Measurements from ENCODE around the gene AKAP13. TPM values are rescaled to one million over a fixed set of nuclear protein-coding genes. Genes with fewer than 3 reads are reported as not detected.

The AKAP13 gene
- total and polyA plus RNA-seq, 2 of the 8 experiments (the other 6 are each of a cell fraction or from before 2014, with no cell fraction given), result 14.0 to 46.2 TPM

GRCh38 chr15:85497172-85497569 lies 116.8 kb downstream of the AKAP13 start:
- TF ChIP-seq EGR1 (IDR thresholded peaks at IDR 0.05; ENCODE audit: borderline replicate concordance, low read depth, low read length) (no peak), YY1 (IDR thresholded peaks at IDR 0.05; ENCODE audit: low read depth, low read length) (no peak), USF2 (IDR thresholded peaks at IDR 0.05; ENCODE audit: low read length) (no peak), HDAC2 (IDR thresholded peaks at IDR 0.05; ENCODE audit: borderline replicate concordance in 1 of 2, low read depth in 2 of 2, low read length in 2 of 2) (no peak), CREB1 (IDR thresholded peaks at IDR 0.05) (no peak), SIN3A (conservative IDR thresholded peaks at IDR 0.05 in 1 of 2, IDR thresholded peaks at IDR 0.05 in 1 of 2; ENCODE audit: low read depth in 1 of 2, low read length in 2 of 2) (no peak)
- Histone ChIP-seq H3K14ac (ENCODE audit: insufficient read length) (no peak overlapping the region), H4K5ac (ENCODE audit: insufficient read length, low read depth, low read length) (no peak overlapping the region), H3K23me2 (ENCODE audit: low read depth, low read length) (no peaks in the 10 kb centered on the region), H2BK5ac (ENCODE audit: low read depth, low read length) (no peak overlapping the region), H2AK5ac (ENCODE audit: low read depth, low read length) (no peak overlapping the region), H2BK120ac (replicated peaks; ENCODE audit: low read depth, low read length) (no peak overlapping the region), H2BK12ac (ENCODE audit: low read depth, low read length) (no peak overlapping the region), H3K27me3 (replicated peaks in 1 of 4; ENCODE audit: control insufficient read depth in 3 of 4, extremely low read depth in 1 of 4, insufficient read depth in 3 of 4, low read length in 3 of 4) (no peaks in the 10 kb centered on the region), H2BK20ac (ENCODE audit: low read length) (no peak overlapping the region), H3K4me2 (ENCODE audit: insufficient read depth in 1 of 2, low read depth in 2 of 2, low read length in 2 of 2) (no peak overlapping the region), H3K36me3 (ENCODE audit: control insufficient read depth in 2 of 4, insufficient read depth in 4 of 4, low read length in 3 of 4) (no peaks in the 10 kb centered on the region), H3K9ac (replicated peaks in 1 of 4; ENCODE audit: extremely low read depth in 1 of 4, low read depth in 3 of 4, low read length in 3 of 4) (no peak overlapping the region), H4K20me1 (replicated peaks in 1 of 2; ENCODE audit: control insufficient read depth in 1 of 2, insufficient read depth in 2 of 2, low read length in 2 of 2) (peaks cover 2 to 3% of the 10 kb centered on the region in 2 experiments), H3K79me1 (ENCODE audit: low read depth, low read length) (peaks cover 5% of the 10 kb centered on the region; the same call in 1 of the 2 replicates), H3K56ac (replicated peaks; ENCODE audit: insufficient read length, low read depth, low read length) (no peak overlapping the region), H3K4me3 (ENCODE audit: extremely low read depth in 1 of 4, insufficient read depth in 2 of 4, low read depth in 3 of 4, low read length in 4 of 4) (no peak overlapping the region), H3K27ac (ENCODE audit: low read depth, low read length) (no peak overlapping the region), H2AFZ (ENCODE audit: low read length) (no peak overlapping the region), H4K8ac (ENCODE audit: extremely low read depth, insufficient read depth, low read length) (no peak overlapping the region), H3K18ac (ENCODE audit: extremely low read depth, low read length) (no peak overlapping the region), H2BK15ac (ENCODE audit: low read length) (no peak overlapping the region), H3K4ac (replicated peaks; ENCODE audit: insufficient read length, low read depth, low read length) (no peak overlapping the region), H3K4me1 (replicated peaks in 1 of 4; ENCODE audit: control insufficient read depth in 3 of 4, insufficient read depth in 4 of 4, low read length in 3 of 4) (peaks cover 0 to 17% (median 4%) of the 10 kb centered on the region in 4 experiments; a peak in 5 of 7 replicates), H4K91ac (replicated peaks; ENCODE audit: insufficient read length, low read length) (no peak overlapping the region), H3K23ac (ENCODE audit: insufficient read length) (no peak overlapping the region), H3K79me2 (ENCODE audit: control insufficient read depth in 1 of 2, insufficient read depth in 2 of 2, low read length in 2 of 2) (peaks cover 0 to 56% of the 10 kb centered on the region in 2 experiments; a peak in 2 of 4 replicates), H3K9me3 (ENCODE audit: insufficient read depth in 2 of 2, low read depth in 1 of 2, low read length in 1 of 2) (no peaks in the 10 kb centered on the region)
- WGBS, 2 experiments (ENCODE audit: extremely low coverage in 1 of 2, insufficient coverage in 1 of 2, insufficient read length in 1 of 2, insufficient replicate concordance in 2 of 2, low coverage in 1 of 2, low lambda C conversion rate in 2 of 2, missing lambda C conversion rate in 1 of 2), result 81% methylated on average over 2 of the region's 2 CpGs; no CpG with 5 or more reads in 1 of the 2 experiments
- CTCF ChIA-PET (ENCODE audit: partially characterized antibody), result interaction anchor here (0.6 to 1.9 kb wide), 6 partner anchors 8 to 167 kb away, joined by 3 to 10 read pairs (median 4); no protein-coding TSS in a partner anchor
- DNase-seq (ENCODE audit: low read depth in 1 of 2, low spot score in 2 of 2) (no peak), FAIRE-seq (no peak)
- POLR2A ChIA-PET (ENCODE audit: partially characterized antibody), result no interaction called here

Measured in H1 (cell line).